Measurements from ENCODE around the gene UNC5B. TPM values are rescaled to one million over a fixed set of nuclear protein-coding genes. Genes with fewer than 3 reads are reported as not detected.

Gene UNC5B
- total RNA-seq, 1 experiment from 2014 or later, result 0.71 TPM

DNA sequence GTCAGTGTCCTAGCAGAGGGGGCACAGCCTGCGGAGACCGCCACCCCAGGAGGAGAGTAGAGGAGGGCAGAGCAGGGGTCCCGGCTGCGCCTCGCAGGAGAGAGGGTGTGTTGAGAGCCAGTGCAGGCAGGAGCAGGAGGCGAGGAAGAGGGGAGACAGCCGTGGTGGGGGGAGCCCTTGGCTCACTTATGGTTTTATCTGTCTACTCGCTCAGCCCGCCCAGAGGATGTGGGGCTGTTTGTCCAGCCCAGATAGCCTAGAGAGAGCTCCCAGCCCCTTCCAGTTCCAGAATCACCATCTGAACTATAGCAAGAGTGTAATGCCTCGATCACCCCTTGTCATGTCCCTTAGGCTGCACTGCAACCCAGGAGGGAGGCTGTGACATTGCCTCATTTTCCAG is 133.3 kb downstream of the UNC5B start:
- no peaks in the 10 kb centered on the region for H3K4me1 ChIP-seq (replicated peaks)
- no peaks in the 10 kb centered on the region for H3K27me3 ChIP-seq (replicated peaks)
- H3K9me3 ChIP-seq (replicated peaks), result no peaks in the 10 kb centered on the region
- H3K27ac ChIP-seq, result no peak overlapping the region
- H3K36me3 ChIP-seq, result no peaks in the 10 kb centered on the region
- no peak overlapping the region for H3K4me3 ChIP-seq
- no peak for DNase-seq (ENCODE audit: low read depth in 1 of 2, low spot score in 2 of 2)

DNA sequence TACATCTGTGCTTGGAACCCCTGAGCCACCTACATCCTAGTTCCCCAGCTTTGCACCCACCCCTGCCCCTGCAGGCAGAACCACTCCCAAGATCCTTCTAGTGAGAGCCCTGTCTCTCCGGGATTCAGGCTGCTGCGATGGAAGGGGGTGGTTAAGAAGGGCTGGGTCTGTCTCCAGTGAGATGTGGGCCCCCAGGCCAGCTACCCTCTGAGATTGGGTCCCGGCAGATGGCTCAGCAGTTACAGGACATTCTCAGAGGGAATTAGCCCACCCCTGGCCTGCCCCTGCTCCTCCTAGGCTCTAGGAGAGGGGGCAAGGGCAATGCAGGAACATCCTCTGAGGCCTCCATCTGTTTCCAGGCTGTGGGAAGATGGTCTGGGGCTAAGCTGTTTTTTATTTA is 134.4 kb downstream of the UNC5B start:
- Histone ChIP-seq H3K4me1 (replicated peaks) (no peaks in the 10 kb centered on the region), H3K27me3 (replicated peaks) (no peaks in the 10 kb centered on the region), H3K4me3 (no peak overlapping the region), H3K9me3 (replicated peaks) (no peaks in the 10 kb centered on the region), H3K27ac (no peak overlapping the region), H3K36me3 (no peaks in the 10 kb centered on the region)
- DNase-seq (ENCODE audit: low read depth in 1 of 2, low spot score in 2 of 2), result no peak

GRCh38 chr10:71347587-71348395 is 135.4 kb downstream of the UNC5B start:
- H3K27me3 ChIP-seq (replicated peaks), result no peaks in the 10 kb centered on the region
- no peaks in the 10 kb centered on the region for H3K9me3 ChIP-seq (replicated peaks)
- H3K4me1 ChIP-seq (replicated peaks), result no peaks in the 10 kb centered on the region
- DNase-seq (ENCODE audit: low read depth in 1 of 2, low spot score in 2 of 2), result no peak
- H3K4me3 ChIP-seq, result no peak overlapping the region
- no peaks in the 10 kb centered on the region for H3K36me3 ChIP-seq
- no peak overlapping the region for H3K27ac ChIP-seq

DNA sequence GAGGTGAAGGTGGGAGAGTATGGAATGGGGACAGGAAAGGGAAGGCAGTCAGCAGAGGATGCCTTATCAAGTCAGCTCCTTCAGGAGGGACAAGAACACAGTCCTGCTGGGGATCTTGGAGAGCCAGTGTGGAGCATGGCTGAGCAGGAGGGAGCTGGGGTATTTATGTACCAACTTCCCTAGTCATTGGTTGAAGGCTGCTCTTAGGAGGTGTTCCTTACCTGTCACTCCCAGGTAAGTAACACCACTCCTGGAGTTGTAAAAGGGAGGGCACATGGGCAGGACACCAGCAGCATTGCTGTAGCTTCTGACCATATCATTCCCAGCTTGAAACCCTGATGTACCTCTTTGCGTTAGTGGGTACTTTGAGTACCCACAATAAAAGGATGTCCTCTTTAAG is 136.5 kb downstream of the UNC5B start:
- no peaks in the 10 kb centered on the region for H3K36me3 ChIP-seq
- H3K27me3 ChIP-seq (replicated peaks), result no peaks in the 10 kb centered on the region
- H3K4me3 ChIP-seq, result no peak overlapping the region
- no peak overlapping the region for H3K27ac ChIP-seq
- H3K4me1 ChIP-seq (replicated peaks), result no peaks in the 10 kb centered on the region
- no peaks in the 10 kb centered on the region for H3K9me3 ChIP-seq (replicated peaks)
- DNase-seq (ENCODE audit: low read depth in 1 of 2, low spot score in 2 of 2), result no peak

DNA sequence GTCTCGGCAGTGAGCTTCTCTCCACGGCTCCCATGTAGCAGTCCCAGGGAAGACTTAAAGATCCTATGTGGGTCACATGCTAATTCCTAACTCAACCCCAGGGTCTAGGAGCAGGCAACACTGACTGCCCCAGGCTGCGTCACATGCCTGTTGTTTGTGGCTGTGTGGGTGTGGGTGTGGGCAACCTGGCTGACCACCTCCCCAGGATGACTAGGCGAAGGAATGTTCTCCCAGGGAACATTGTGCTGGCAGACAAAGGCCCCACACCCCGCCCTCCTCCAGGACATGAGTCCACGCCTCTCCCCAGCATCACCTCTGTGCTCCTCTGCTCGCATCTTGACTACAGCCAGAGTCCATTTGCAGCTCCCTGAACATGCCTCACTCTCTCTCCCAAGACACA is 137.0 kb downstream of the UNC5B start:
- Histone ChIP-seq H3K36me3 (no peaks in the 10 kb centered on the region), H3K27ac (no peak overlapping the region), H3K27me3 (replicated peaks) (no peaks in the 10 kb centered on the region), H3K4me1 (replicated peaks) (no peaks in the 10 kb centered on the region), H3K4me3 (no peak overlapping the region), H3K9me3 (replicated peaks) (no peaks in the 10 kb centered on the region)
- no peak for DNase-seq (ENCODE audit: low read depth in 1 of 2, low spot score in 2 of 2)

GRCh38 chr10:71351087-71351486 is 138.7 kb downstream of the UNC5B start:
- H3K27me3 ChIP-seq (replicated peaks), result no peaks in the 10 kb centered on the region
- no peak overlapping the region for H3K27ac ChIP-seq
- no peaks in the 10 kb centered on the region for H3K36me3 ChIP-seq
- no peaks in the 10 kb centered on the region for H3K4me1 ChIP-seq (replicated peaks)
- no peaks in the 10 kb centered on the region for H3K9me3 ChIP-seq (replicated peaks)
- no peak overlapping the region for H3K4me3 ChIP-seq
- no peak for DNase-seq (ENCODE audit: low read depth in 1 of 2, low spot score in 2 of 2)

DNA sequence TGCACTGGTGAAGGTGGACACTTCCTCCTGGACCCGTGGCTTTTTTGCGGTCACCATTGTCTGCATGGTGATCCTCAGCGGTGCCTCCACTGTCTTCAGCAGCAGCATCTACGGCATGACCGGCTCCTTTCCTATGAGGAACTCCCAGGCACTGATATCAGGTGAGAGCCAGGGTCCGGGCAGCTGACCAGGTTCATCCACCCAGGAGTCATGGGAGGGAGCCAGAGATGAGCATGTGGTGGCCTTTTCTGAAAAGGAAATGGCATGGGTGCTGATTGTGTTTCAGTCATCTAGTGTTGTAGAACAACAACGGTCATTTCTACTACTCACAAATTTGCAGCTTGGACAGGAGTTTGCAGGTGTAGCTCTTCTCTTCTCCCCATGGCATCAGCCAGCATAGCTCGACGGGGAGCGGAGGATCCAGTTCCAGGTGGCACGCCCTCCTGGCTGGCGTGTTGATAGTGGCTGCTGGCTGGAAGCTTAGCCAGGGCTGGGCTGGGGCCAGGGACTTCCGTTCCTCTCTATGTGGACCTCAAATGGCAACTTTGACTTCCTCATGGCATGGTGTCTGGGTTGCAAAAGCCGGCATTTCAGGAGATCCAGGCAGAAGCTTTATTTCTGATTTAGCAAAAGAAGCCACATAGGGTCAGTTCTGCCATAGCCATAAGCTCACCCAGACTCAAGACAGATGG is 139.4 kb downstream of the UNC5B start:
- DNase-seq (ENCODE audit: low read depth in 1 of 2, low spot score in 2 of 2), result no peak
- Histone ChIP-seq H3K4me3 (no peak overlapping the region), H3K27ac (no peak overlapping the region), H3K36me3 (no peaks in the 10 kb centered on the region), H3K9me3 (replicated peaks) (no peaks in the 10 kb centered on the region), H3K4me1 (replicated peaks) (no peaks in the 10 kb centered on the region), H3K27me3 (replicated peaks) (no peaks in the 10 kb centered on the region)

Other genes starting within 250 kb of the UNC5B start
- gene SLC29A3, start 106.7 kb downstream of the UNC5B start, total RNA-seq (2014; rRNA removed; shearing (Covaris generic)), result 0.88 and 1.1 TPM in 2 replicates
- gene CDH23, start 184.3 kb downstream of the UNC5B start, total RNA-seq (2014; rRNA removed; shearing (Covaris generic)), result 0.16 and 0.37 TPM in 2 replicates